HCT116 (cell line): ENCODE data around the gene ASPHD1. TPM values are rescaled to one million over a fixed set of nuclear protein-coding genes. Genes with fewer than 3 reads are reported as not detected.

Source experiments
- ATAC-seq: fragments of 200-7000 bp; cut with Tn5 transposase; 2 replicates; pipeline ENCODE4 v1.9.1; 2020; ENCODE audit warnings: mild to moderate bottlenecking, moderate library complexity
- BruUV-seq: library from RNA; stranded (reverse); fragments of 400-500 nt; replicated peaks from 2 replicates; lab custom pipeline; 2021; lab: Mats Ljungman, UMichigan
- CTCF ChIA-PET: fragments of 300-600 bp; sonication (Branson Sonifier 250); formaldehyde crosslinking; loops from one replicate; lab custom pipeline; 2021; ENCODE audit warnings: antibody characterized with exemption; lab: Charles Lee
- POLR2A ChIA-PET: fragments of 300-600, 350-600 bp; sonication (Branson Sonifier 250); formaldehyde crosslinking; loops from one replicate; lab custom pipeline; 2021; ENCODE audit warnings: antibody characterized with exemption; lab: Charles Lee
- RAD21 ChIA-PET, 2 experiments: fragments of 300-600 bp; sonication (Branson Sonifier 250); formaldehyde crosslinking; loops; one replicate each; lab custom pipeline; 2023; ENCODE audit warnings: low total read pairs in 2 of 2; ENCODE audit not compliant: uncharacterized antibody in 2 of 2, unreplicated experiment in 2 of 2, low non-redundant PET in 1 of 2; lab: Charles Lee
- DNase-seq: peaks from one replicate; pipeline ENCODE4 v3.0.0-alpha.2; 2010; ENCODE audit warnings: low read depth, low spot score
- H2AFZ ChIP-seq: fragments of 200-600 bp; shearing (Covaris generic), sonication (generic); 2 replicates; pipeline ENCODE4 v1.6.1; 2017; ENCODE audit warnings: low read depth, mixed run types, mixed read lengths, antibody characterized with exemption, low read length; ENCODE audit not compliant: poor library complexity, severe bottlenecking
- H3K27ac ChIP-seq: 2 replicates; pipeline ENCODE4 v1.5.1; 2012; ENCODE audit warnings: low read depth, low read length
- H3K27me3 ChIP-seq: fragments of 200-600 bp; sonication (generic); 2 replicates; pipeline ENCODE4 v1.6.1; 2016; ENCODE audit warnings: mixed run types, low read length, mixed read lengths; ENCODE audit not compliant: insufficient read depth
- H3K36me3 ChIP-seq, 2 experiments: fragments of 200-500 bp in 1 of 2; fragments of 200-600 bp in 1 of 2; sonication (Bioruptor generic) in 1 of 2; sonication (generic) in 1 of 2; 2 replicates each; pipeline versions ENCODE4 v1.5.1 to v1.6.1; 2014 to 2016; ENCODE audit warnings: low read length in 2 of 2, inconsistent platforms in 1 of 2, mixed read lengths in 1 of 2, mixed run types in 1 of 2; ENCODE audit not compliant: insufficient read depth in 2 of 2, control insufficient read depth in 1 of 2
- H3K4me1 ChIP-seq, 2 experiments: fragments of 200-600 bp in 1 of 2; sonication (generic) in 1 of 2; 2 replicates each; pipeline versions ENCODE4 v1.5.1 to v1.6.1; 2012 to 2017; ENCODE audit warnings: low read length in 2 of 2, inconsistent platforms in 1 of 2, mild to moderate bottlenecking in 1 of 2, mixed read lengths in 1 of 2, mixed run types in 1 of 2, moderate library complexity in 1 of 2; ENCODE audit not compliant: insufficient read depth in 2 of 2, control insufficient read depth in 1 of 2
- H3K4me2 ChIP-seq: fragments of 200-600 bp; sonication (generic); 2 replicates; pipeline ENCODE4 v1.6.1; 2017; ENCODE audit warnings: mixed run types, low read length, mixed read lengths
- H3K4me3 ChIP-seq, 2 experiments: fragments of 200-600 bp in 1 of 2; sonication (generic) in 1 of 2; replicated peaks in 1 of 2; 2 replicates each; pipeline ENCODE4 v1.5.1; 2011 to 2016; ENCODE audit warnings: low read length in 2 of 2, control low read depth in 1 of 2, low read depth in 1 of 2, mild to moderate bottlenecking in 1 of 2, mixed read lengths in 1 of 2, mixed run types in 1 of 2
- H3K79me2 ChIP-seq: fragments of 200-600 bp; sonication (generic); 2 replicates; pipeline ENCODE4 v1.6.1; 2017; ENCODE audit warnings: mild to moderate bottlenecking, mixed run types, low read length, moderate library complexity, mixed read lengths; ENCODE audit not compliant: insufficient read depth
- H3K9ac ChIP-seq: fragments of 200-600 bp; sonication (generic); 2 replicates; pipeline ENCODE4 v1.6.1; 2016; ENCODE audit warnings: low read length, mixed read lengths
- H3K9me2 ChIP-seq: fragments of 200-600 bp; sonication (generic), shearing (Covaris generic); 2 replicates; pipeline ENCODE4 v1.6.1; 2017; ENCODE audit warnings: mixed run types, mild to moderate bottlenecking, moderate library complexity; ENCODE audit not compliant: insufficient read depth
- H3K9me3 ChIP-seq, 2 experiments: fragments of 200-500 bp in 1 of 2; fragments of 200-600 bp in 1 of 2; sonication (Bioruptor generic) in 1 of 2; sonication (generic) in 1 of 2; 2 replicates each; pipeline ENCODE4 v1.6.1; 2014 to 2017; ENCODE audit warnings: low read length in 2 of 2, mixed read lengths in 2 of 2, inconsistent platforms in 1 of 2, low read depth in 1 of 2, mild to moderate bottlenecking in 1 of 2, mixed run types in 1 of 2, moderate library complexity in 1 of 2; ENCODE audit not compliant: control insufficient read depth in 1 of 2, insufficient read depth in 1 of 2
- H4K20me1 ChIP-seq: fragments of 200-600 bp; sonication (generic), shearing (Covaris generic); 2 replicates; pipeline ENCODE4 v1.6.1; 2017; ENCODE audit warnings: mixed run types, mild to moderate bottlenecking, moderate library complexity; ENCODE audit not compliant: insufficient read depth
- CBX3 ChIP-seq: IDR thresholded peaks from 2 replicates; pipeline ENCODE4 v1.6.1; 2012; ENCODE audit warnings: low read depth
- CEBPB ChIP-seq: IDR thresholded peaks from 2 replicates; pipeline ENCODE4 v1.6.1; 2012; ENCODE audit warnings: low read depth
- ELF1 ChIP-seq: IDR thresholded peaks from 2 replicates; pipeline ENCODE4 v1.6.1; 2012; ENCODE audit warnings: low read depth, borderline replicate concordance
- EZH2 ChIP-seq: fragments of 200-600 bp; sonication (generic); IDR thresholded peaks from 2 replicates; pipeline ENCODE4 v1.6.1; 2017; ENCODE audit warnings: antibody characterized with exemption, mixed run types
- EZH2phosphoT487 ChIP-seq: fragments of 200-600 bp; IDR thresholded peaks from 2 replicates; pipeline ENCODE4 v1.6.1; 2018; ENCODE audit warnings: antibody characterized with exemption, borderline replicate concordance
- FOSL1 ChIP-seq: IDR thresholded peaks from 2 replicates; pipeline ENCODE4 v1.6.1; 2012; ENCODE audit warnings: low read depth
- JUND ChIP-seq: IDR thresholded peaks from 2 replicates; pipeline ENCODE4 v1.6.1; 2012
- POLR2A ChIP-seq: IDR thresholded peaks from 2 replicates; pipeline ENCODE4 v1.7.0; 2011; ENCODE audit warnings: borderline replicate concordance; ENCODE audit not compliant: insufficient read depth, insufficient read length; ENCODE audit errors: extremely low read depth
- SIN3A ChIP-seq: IDR thresholded peaks from 2 replicates; pipeline ENCODE4 v1.6.1; 2012; ENCODE audit warnings: low read depth
- SP1 ChIP-seq: IDR thresholded peaks from 2 replicates; pipeline ENCODE4 v1.6.1; 2012; ENCODE audit warnings: low read depth
- TCF7L2 ChIP-seq: IDR thresholded peaks from 2 replicates; pipeline ENCODE4 v1.7.0; 2011; ENCODE audit warnings: borderline replicate concordance, inconsistent platforms; ENCODE audit not compliant: insufficient read depth, insufficient read length; ENCODE audit errors: extremely low read depth
- YY1 ChIP-seq: IDR thresholded peaks from 2 replicates; pipeline ENCODE4 v1.6.1; 2011; ENCODE audit warnings: low read length, low read depth, moderate library complexity, mild to moderate bottlenecking; ENCODE audit not compliant: insufficient replicate concordance; ENCODE audit errors: extremely low read depth
- ZFX ChIP-seq: fragments of 450-650 bp; IDR thresholded peaks from 2 replicates; pipeline ENCODE4 v1.6.1; 2017
- ZNF274 ChIP-seq: fragments of 200-500 bp; sonication (Bioruptor generic); IDR thresholded peaks from 2 replicates; pipeline ENCODE4 v1.6.1; 2014; ENCODE audit warnings: mild to moderate bottlenecking, low read depth, low read length, inconsistent platforms
- intact Hi-C: fragments of 100-400 bp; cut with micrococcal nuclease; formaldehyde crosslinking; loops from 2 replicates; pipeline ENCODE4 v1.10.0; 2022
- total RNA-seq: library from RNA; stranded (reverse); gene quantifications from one replicate; pipeline ENCODE4 v1.2.1, GENCODE V29; 2021; ENCODE audit not compliant: unreplicated experiment
- TF ChIP-seq, protein P1 (sequence below): IDR thresholded peaks from 2 replicates; pipeline ENCODE4 v1.6.1; 2012
- TF ChIP-seq, protein P2 (sequence below): IDR thresholded peaks from 2 replicates; pipeline ENCODE4 v1.6.1; 2011; ENCODE audit warnings: mild to moderate bottlenecking, low read length, moderate library complexity; ENCODE audit not compliant: insufficient replicate concordance; ENCODE audit errors: extremely low read depth
- TF ChIP-seq, protein P3 (sequence below), 3 experiments: fragments of 200-600 bp in 1 of 3; sonication (generic) in 1 of 3; IDR thresholded peaks in 2 of 3; conservative IDR thresholded peaks in 1 of 3; 2 replicates each; pipeline ENCODE4 v1.5.1; 2012 to 2017; ENCODE audit warnings: low read depth in 2 of 3, low read length in 2 of 3, antibody characterized with exemption in 1 of 3, borderline replicate concordance in 1 of 3, control low read depth in 1 of 3, mild to moderate bottlenecking in 1 of 3, mixed read lengths in 1 of 3, mixed run types in 1 of 3, moderate library complexity in 1 of 3; ENCODE audit not compliant: insufficient read depth in 1 of 3

The ASPHD1 gene
- total RNA-seq, 1 experiment from 2014 or later: 18.4 TPM

DNA sequence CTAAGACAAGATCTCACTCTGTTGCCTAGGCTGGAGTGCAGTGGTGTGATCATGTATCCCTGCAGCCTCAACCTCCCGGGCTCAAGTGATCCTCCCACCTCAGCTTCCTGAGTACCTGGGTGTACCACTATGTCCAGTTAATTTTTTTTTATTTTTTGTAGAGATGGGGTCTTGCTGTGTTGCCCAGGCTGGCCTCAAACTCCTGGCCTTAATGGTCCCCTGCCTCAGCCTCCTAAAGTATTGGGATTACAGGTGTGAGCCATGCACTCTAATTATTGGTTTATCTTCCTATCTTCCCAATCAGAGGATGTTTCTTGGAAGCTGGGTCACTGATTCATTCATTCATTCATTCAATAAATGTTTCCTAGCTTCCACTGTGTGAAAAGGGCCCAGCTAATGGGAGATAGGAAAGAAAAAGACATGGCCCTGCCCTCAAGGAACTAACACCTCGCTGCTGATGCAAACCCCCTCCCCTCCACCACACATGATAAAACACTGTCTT is 8.5 kb downstream of the ASPHD1 start:
- no peaks in the 10 kb centered on the region for H3K27me3 ChIP-seq
- ChIA-PET RAD21 (no interaction called here), POLR2A (interaction anchor here (0.6 kb wide), 1 partner anchor 41 kb away, joined by 3 read pairs; no protein-coding TSS in a partner anchor), CTCF (no interaction called here)
- H3K9ac ChIP-seq: no peak overlapping the region
- intact Hi-C loops: no loop called here
- no peaks in the 10 kb centered on the region for H4K20me1 ChIP-seq
- no peaks in the 10 kb centered on the region for H3K9me2 ChIP-seq
- ATAC-seq (no peak), DNase-seq (no peak)
- H3K27ac ChIP-seq: no peak overlapping the region
- no peaks in the 10 kb centered on the region for H3K9me3 ChIP-seq
- no peak overlapping the region for H3K4me2 ChIP-seq
- BruUV-seq: no TSS peak
- no peaks in the 10 kb centered on the region; a peak in 1 of 4 replicates for H3K36me3 ChIP-seq
- no peak overlapping the region for H3K4me3 ChIP-seq
- H3K4me1 ChIP-seq: no peaks in the 10 kb centered on the region
- no peaks in the 10 kb centered on the region for H3K79me2 ChIP-seq
- TF ChIP-seq FOSL1: no peak
- TF ChIP-seq, protein P1, sequence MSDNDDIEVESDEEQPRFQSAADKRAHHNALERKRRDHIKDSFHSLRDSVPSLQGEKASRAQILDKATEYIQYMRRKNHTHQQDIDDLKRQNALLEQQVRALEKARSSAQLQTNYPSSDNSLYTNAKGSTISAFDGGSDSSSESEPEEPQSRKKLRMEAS: no peak
- no peak for TF ChIP-seq ZNF274
- TF ChIP-seq, protein P2, sequence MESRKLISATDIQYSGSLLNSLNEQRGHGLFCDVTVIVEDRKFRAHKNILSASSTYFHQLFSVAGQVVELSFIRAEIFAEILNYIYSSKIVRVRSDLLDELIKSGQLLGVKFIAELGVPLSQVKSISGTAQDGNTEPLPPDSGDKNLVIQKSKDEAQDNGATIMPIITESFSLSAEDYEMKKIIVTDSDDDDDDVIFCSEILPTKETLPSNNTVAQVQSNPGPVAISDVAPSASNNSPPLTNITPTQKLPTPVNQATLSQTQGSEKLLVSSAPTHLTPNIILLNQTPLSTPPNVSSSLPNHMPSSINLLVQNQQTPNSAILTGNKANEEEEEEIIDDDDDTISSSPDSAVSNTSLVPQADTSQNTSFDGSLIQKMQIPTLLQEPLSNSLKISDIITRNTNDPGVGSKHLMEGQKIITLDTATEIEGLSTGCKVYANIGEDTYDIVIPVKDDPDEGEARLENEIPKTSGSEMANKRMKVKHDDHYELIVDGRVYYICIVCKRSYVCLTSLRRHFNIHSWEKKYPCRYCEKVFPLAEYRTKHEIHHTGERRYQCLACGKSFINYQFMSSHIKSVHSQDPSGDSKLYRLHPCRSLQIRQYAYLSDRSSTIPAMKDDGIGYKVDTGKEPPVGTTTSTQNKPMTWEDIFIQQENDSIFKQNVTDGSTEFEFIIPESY: no peak
- TF ChIP-seq ELF1: no peak
- no peak for TF ChIP-seq CBX3
- TF ChIP-seq EZH2phosphoT487: no peak
- TF ChIP-seq SIN3A: no peak
- TF ChIP-seq POLR2A: no peak
- no peak for TF ChIP-seq YY1
- TF ChIP-seq TCF7L2: no peak
- no peak for TF ChIP-seq CEBPB
- no peak for TF ChIP-seq EZH2
- TF ChIP-seq ZFX: no peak
- no peak for TF ChIP-seq JUND
- TF ChIP-seq SP1: no peak
- TF ChIP-seq, protein P3, sequence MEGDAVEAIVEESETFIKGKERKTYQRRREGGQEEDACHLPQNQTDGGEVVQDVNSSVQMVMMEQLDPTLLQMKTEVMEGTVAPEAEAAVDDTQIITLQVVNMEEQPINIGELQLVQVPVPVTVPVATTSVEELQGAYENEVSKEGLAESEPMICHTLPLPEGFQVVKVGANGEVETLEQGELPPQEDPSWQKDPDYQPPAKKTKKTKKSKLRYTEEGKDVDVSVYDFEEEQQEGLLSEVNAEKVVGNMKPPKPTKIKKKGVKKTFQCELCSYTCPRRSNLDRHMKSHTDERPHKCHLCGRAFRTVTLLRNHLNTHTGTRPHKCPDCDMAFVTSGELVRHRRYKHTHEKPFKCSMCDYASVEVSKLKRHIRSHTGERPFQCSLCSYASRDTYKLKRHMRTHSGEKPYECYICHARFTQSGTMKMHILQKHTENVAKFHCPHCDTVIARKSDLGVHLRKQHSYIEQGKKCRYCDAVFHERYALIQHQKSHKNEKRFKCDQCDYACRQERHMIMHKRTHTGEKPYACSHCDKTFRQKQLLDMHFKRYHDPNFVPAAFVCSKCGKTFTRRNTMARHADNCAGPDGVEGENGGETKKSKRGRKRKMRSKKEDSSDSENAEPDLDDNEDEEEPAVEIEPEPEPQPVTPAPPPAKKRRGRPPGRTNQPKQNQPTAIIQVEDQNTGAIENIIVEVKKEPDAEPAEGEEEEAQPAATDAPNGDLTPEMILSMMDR (IDR thresholded peaks at IDR 0.05 in 2 of 3, conservative IDR thresholded peaks at IDR 0.05 in 1 of 3; ENCODE audit: borderline replicate concordance in 1 of 3, insufficient read depth in 1 of 3, low read depth in 2 of 3, low read length in 2 of 3): no peak
- H2AFZ ChIP-seq: no peak overlapping the region
